HepG2 (cell line): ENCODE measurements around the gene LDLR. TPM values are rescaled to one million over a fixed set of nuclear protein-coding genes. Genes with fewer than 3 reads are reported as not detected.

Experiments used
- ATM ChIP-seq: fragments of 450-650 bp; IDR thresholded peaks from 2 replicates; pipeline ENCODE4 v1.7.1; 2017; ENCODE audit warnings: mild to moderate bottlenecking, borderline replicate concordance
- BCLAF1 ChIP-seq: fragments of 450-650 bp; IDR thresholded peaks from 2 replicates; pipeline ENCODE4 v1.6.1; 2017; ENCODE audit warnings: mild to moderate bottlenecking
- ETV5 ChIP-seq: IDR thresholded peaks from 2 replicates; pipeline ENCODE4 v1.6.1; 2018; ENCODE audit warnings: missing biosample characterization, missing genetic modification reagents, inconsistent platforms, borderline replicate concordance
- HNRNPH1 ChIP-seq: fragments of 200-400 bp; formaldehyde crosslinking; optimal IDR thresholded peaks from 2 replicates; pipeline ENCODE3; 2017; ENCODE audit warnings: mild to moderate bottlenecking, low read depth, low read length
- JUNB ChIP-seq: sonication (generic); formaldehyde crosslinking; IDR thresholded peaks from 2 replicates; pipeline ENCODE4 v1.8.0; 2022; ENCODE audit warnings: missing genetic modification reagents, mild to moderate bottlenecking, borderline replicate concordance
- KAT8 ChIP-seq: IDR thresholded peaks from 2 replicates; pipeline ENCODE4 v1.6.1; 2016; ENCODE audit warnings: missing genetic modification reagents, missing compliant biosample characterization
- SIN3A ChIP-seq: IDR thresholded peaks from 2 replicates; pipeline ENCODE4 v1.6.1; 2011; ENCODE audit warnings: low read depth, mild to moderate bottlenecking, control low read depth, low read length, borderline replicate concordance
- SNAI1 ChIP-seq: sonication (generic); formaldehyde crosslinking; IDR thresholded peaks from 2 replicates; pipeline ENCODE4 v1.5.0; 2020; ENCODE audit warnings: mild to moderate bottlenecking, missing genetic modification reagents, borderline replicate concordance
- U2AF2 ChIP-seq: fragments of 200-400 bp; formaldehyde crosslinking; IDR thresholded peaks from 2 replicates; pipeline ENCODE4 v1.6.1; 2017; ENCODE audit warnings: low read depth, mild to moderate bottlenecking, low read length
- ZBTB20 ChIP-seq: sonication (generic); formaldehyde crosslinking; IDR thresholded peaks from 2 replicates; pipeline ENCODE4 v1.8.1; 2023; ENCODE audit warnings: missing genetic modification reagents, low read depth, mild to moderate bottlenecking, borderline replicate concordance
- ZBTB7B ChIP-seq: sonication (generic); formaldehyde crosslinking; IDR thresholded peaks from 2 replicates; pipeline ENCODE4 v1.4.0; 2020; ENCODE audit warnings: missing genetic modification reagents
- ZFP36L1 ChIP-seq: sonication (generic); formaldehyde crosslinking; IDR thresholded peaks from 2 replicates; pipeline ENCODE4 v1.8.0; 2022; ENCODE audit warnings: mild to moderate bottlenecking, missing genetic modification reagents, moderate library complexity
- ZNF33A ChIP-seq: sonication (generic); formaldehyde crosslinking; IDR thresholded peaks from 2 replicates; pipeline ENCODE4 v1.5.1; 2020; ENCODE audit warnings: missing genetic modification reagents, mild to moderate bottlenecking, moderate library complexity, borderline replicate concordance
- ZNF34 ChIP-seq: sonication (generic); formaldehyde crosslinking; IDR thresholded peaks from 2 replicates; pipeline ENCODE4 v1.4.0; 2020; ENCODE audit warnings: mild to moderate bottlenecking, missing genetic modification reagents, borderline replicate concordance
- ZNF354B ChIP-seq: sonication (generic); formaldehyde crosslinking; IDR thresholded peaks from 2 replicates; pipeline ENCODE4 v1.8.0; 2022; ENCODE audit warnings: mild to moderate bottlenecking, missing genetic modification reagents
- ZNF431 ChIP-seq: sonication (generic); formaldehyde crosslinking; IDR thresholded peaks from 2 replicates; pipeline ENCODE4 v1.9.0; 2022; ENCODE audit warnings: missing genetic modification reagents, low read depth, mild to moderate bottlenecking, borderline replicate concordance
- ZNF501 ChIP-seq: sonication (generic); formaldehyde crosslinking; IDR thresholded peaks from 2 replicates; pipeline ENCODE4 v1.5.1; 2020; ENCODE audit warnings: mild to moderate bottlenecking, moderate library complexity, missing genetic modification reagents
- ZSCAN21 ChIP-seq: sonication (generic); formaldehyde crosslinking; IDR thresholded peaks from 2 replicates; pipeline ENCODE4 v1.8.0; 2022; ENCODE audit warnings: mild to moderate bottlenecking, missing genetic modification reagents, moderate library complexity, borderline replicate concordance
- polyA plus RNA-seq, 8 experiments: library from polyadenylated mRNA; depleted of rRNA in 3 of 8; stranded (reverse) in 7 of 8; unstranded in 1 of 8; fragments of >200 nt; fragmentation: Illumina TruSeq in 4 of 8; extraction: Trizol in 4 of 8; gene quantifications; 2 replicates each; pipeline versions ENCODE4 v1.2.1 to v1.2.3, GENCODE V29; 2011 to 2016; ENCODE audit warnings: low read depth in 4 of 8, missing spikeins in 1 of 8, mixed read lengths in 1 of 8; ENCODE audit not compliant: insufficient read depth in 1 of 8
- total RNA-seq, 5 experiments: library from RNA; depleted of rRNA; stranded (reverse); fragments of >200 nt; fragmentation: Illumina TruSeq; extraction: Trizol; gene quantifications; 2 replicates each; pipeline ENCODE4 v1.2.3, GENCODE V29; 2016; ENCODE audit warnings: low read depth in 1 of 5
- TF ChIP-seq, protein P1 (sequence below): sonication (generic); formaldehyde crosslinking; IDR thresholded peaks from 2 replicates; pipeline ENCODE4 v1.4.0; 2020; ENCODE audit warnings: mild to moderate bottlenecking, missing genetic modification reagents
- TF ChIP-seq, protein P2 (sequence below): sonication (generic); formaldehyde crosslinking; IDR thresholded peaks from 2 replicates; pipeline ENCODE4 v1.4.0; 2020; ENCODE audit warnings: mild to moderate bottlenecking, missing genetic modification reagents
- TF ChIP-seq, protein P3 (sequence below): IDR thresholded peaks from 2 replicates; pipeline ENCODE4 v1.6.1; 2016

Gene LDLR
- total and polyA plus RNA-seq, 2 of the 13 experiments (the other 11 are each of a cell fraction or from before 2014, with no cell fraction given) = 51.6 to 92.5 TPM

GRCh38 chr19:11090264-11090996, 1.2 kb downstream of the LDLR start (continued):
- TF ChIP-seq BCLAF1 (no peak), SNAI1 (CRISPR knock-in tag) (no peak), ZNF501 (CRISPR knock-in tag) (peak; percentile 32; the same call in 1 of the 2 replicates), SIN3A (peak; percentile 31; the same call in 1 of the 2 replicates), U2AF2 (no peak), ZBTB20 (CRISPR knock-in tag) (no peak; the same call in 1 of the 2 replicates), ETV5 (CRISPR knock-in tag) (peak; percentile 61; the same call in 1 of the 2 replicates), ZNF34 (no peak), ZNF431 (CRISPR knock-in tag) (no peak), ZFP36L1 (CRISPR knock-in tag) (no peak), ZNF33A (CRISPR knock-in tag) (no peak), JUNB (CRISPR knock-in tag) (no peak), ZBTB7B (CRISPR knock-in tag) (peak; percentile 90), ATM (no peak), KAT8 (CRISPR knock-in tag) (no peak), HNRNPH1 (no peak), ZNF354B (CRISPR knock-in tag) (no peak), ZSCAN21 (no peak; the same call in 1 of the 2 replicates)
- TF ChIP-seq, protein P1, sequence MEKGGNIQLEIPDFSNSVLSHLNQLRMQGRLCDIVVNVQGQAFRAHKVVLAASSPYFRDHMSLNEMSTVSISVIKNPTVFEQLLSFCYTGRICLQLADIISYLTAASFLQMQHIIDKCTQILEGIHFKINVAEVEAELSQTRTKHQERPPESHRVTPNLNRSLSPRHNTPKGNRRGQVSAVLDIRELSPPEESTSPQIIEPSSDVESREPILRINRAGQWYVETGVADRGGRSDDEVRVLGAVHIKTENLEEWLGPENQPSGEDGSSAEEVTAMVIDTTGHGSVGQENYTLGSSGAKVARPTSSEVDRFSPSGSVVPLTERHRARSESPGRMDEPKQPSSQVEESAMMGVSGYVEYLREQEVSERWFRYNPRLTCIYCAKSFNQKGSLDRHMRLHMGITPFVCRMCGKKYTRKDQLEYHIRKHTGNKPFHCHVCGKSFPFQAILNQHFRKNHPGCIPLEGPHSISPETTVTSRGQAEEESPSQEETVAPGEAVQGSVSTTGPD (CRISPR knock-in tag) = no peak
- TF ChIP-seq, protein P2, sequence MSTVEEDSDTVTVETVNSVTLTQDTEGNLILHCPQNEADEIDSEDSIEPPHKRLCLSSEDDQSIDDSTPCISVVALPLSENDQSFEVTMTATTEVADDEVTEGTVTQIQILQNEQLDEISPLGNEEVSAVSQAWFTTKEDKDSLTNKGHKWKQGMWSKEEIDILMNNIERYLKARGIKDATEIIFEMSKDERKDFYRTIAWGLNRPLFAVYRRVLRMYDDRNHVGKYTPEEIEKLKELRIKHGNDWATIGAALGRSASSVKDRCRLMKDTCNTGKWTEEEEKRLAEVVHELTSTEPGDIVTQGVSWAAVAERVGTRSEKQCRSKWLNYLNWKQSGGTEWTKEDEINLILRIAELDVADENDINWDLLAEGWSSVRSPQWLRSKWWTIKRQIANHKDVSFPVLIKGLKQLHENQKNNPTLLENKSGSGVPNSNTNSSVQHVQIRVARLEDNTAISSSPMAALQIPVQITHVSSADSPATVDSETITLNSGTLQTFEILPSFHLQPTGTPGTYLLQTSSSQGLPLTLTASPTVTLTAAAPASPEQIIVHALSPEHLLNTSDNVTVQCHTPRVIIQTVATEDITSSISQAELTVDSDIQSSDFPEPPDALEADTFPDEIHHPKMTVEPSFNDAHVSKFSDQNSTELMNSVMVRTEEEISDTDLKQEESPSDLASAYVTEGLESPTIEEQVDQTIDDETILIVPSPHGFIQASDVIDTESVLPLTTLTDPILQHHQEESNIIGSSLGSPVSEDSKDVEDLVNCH (CRISPR knock-in tag) = 0 out of 2 replicates have a peak, but pooled peaks have one; percentile 72
- TF ChIP-seq, protein P3, sequence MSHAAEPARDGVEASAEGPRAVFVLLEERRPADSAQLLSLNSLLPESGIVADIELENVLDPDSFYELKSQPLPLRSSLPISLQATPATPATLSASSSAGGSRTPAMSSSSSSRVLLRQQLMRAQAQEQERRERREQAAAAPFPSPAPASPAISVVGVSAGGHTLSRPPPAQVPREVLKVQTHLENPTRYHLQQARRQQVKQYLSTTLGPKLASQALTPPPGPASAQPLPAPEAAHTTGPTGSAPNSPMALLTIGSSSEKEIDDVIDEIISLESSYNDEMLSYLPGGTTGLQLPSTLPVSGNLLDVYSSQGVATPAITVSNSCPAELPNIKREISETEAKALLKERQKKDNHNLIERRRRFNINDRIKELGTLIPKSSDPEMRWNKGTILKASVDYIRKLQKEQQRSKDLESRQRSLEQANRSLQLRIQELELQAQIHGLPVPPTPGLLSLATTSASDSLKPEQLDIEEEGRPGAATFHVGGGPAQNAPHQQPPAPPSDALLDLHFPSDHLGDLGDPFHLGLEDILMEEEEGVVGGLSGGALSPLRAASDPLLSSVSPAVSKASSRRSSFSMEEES (CRISPR knock-in tag) = no peak
